Measurements from ENCODE around the gene AADACL4. TPM values are rescaled to one million over a fixed set of nuclear protein-coding genes. Genes with fewer than 3 reads are reported as not detected.

The AADACL4 gene
- total and polyA plus RNA-seq, 2 donors from 2014 or later, result 0.16 to 0.58 TPM

GRCh38 chr1:12678820-12679219 is 34.9 kb downstream of the AADACL4 start:
- Histone ChIP-seq H3K36me3 (ENCODE audit: control insufficient read depth in 2 of 3, insufficient read depth in 3 of 3, low read length in 3 of 3) (no peaks in the 10 kb centered on the region), H3K27me3 (ENCODE audit: control insufficient read depth, insufficient read depth, low read length) (no peaks in the 10 kb centered on the region), H3K27ac (ENCODE audit: low read depth in 2 of 2, low read length in 2 of 2) (no peak overlapping the region), H3K4me3 (ENCODE audit: low read length in 3 of 3) (no peak overlapping the region), H3K9me3 (ENCODE audit: control insufficient read depth in 2 of 3, insufficient read depth in 1 of 3, low read length in 3 of 3) (no peaks in the 10 kb centered on the region), H3K9ac (ENCODE audit: low read length in 3 of 3) (no peak overlapping the region), H3K4me1 (ENCODE audit: control insufficient read depth in 2 of 3, insufficient read depth in 2 of 3, low read depth in 1 of 3, low read length in 3 of 3) (no peaks in the 10 kb centered on the region)
- no peak for DNase-seq
- FAIRE-seq, result no peak
- no peak for TF ChIP-seq CTCF (IDR thresholded peaks at IDR 0.05; ENCODE audit: borderline replicate concordance, extremely low read depth, insufficient read depth)
- intact Hi-C loops (cut with DNase I), result no loop called here

- Histone ChIP-seq H3K9ac (ENCODE audit: low read length in 3 of 3) (no peak overlapping the region), H3K9me3 (ENCODE audit: control insufficient read depth in 2 of 3, insufficient read depth in 1 of 3, low read length in 3 of 3) (no peaks in the 10 kb centered on the region), H3K27ac (ENCODE audit: low read depth in 2 of 2, low read length in 2 of 2) (no peak overlapping the region), H3K4me3 (ENCODE audit: low read length in 3 of 3) (no peak overlapping the region), H3K4me1 (ENCODE audit: control insufficient read depth in 2 of 3, insufficient read depth in 2 of 3, low read depth in 1 of 3, low read length in 3 of 3) (no peaks in the 10 kb centered on the region), H3K27me3 (ENCODE audit: control insufficient read depth, insufficient read depth, low read length) (no peaks in the 10 kb centered on the region), H3K36me3 (ENCODE audit: control insufficient read depth in 2 of 3, insufficient read depth in 3 of 3, low read length in 3 of 3) (no peaks in the 10 kb centered on the region)
- no peak for TF ChIP-seq CTCF (IDR thresholded peaks at IDR 0.05; ENCODE audit: borderline replicate concordance, extremely low read depth, insufficient read depth)
- no peak for DNase-seq
- no peak for FAIRE-seq
- intact Hi-C loops (cut with DNase I), result no loop called here
Measured at GRCh38 chr1:12690156-12690555, 46.3 kb downstream of the AADACL4 start.

GRCh38 chr1:12692967-12693782 is 49.3 kb downstream of the AADACL4 start:
- Histone ChIP-seq H3K4me1 (ENCODE audit: control insufficient read depth in 2 of 3, insufficient read depth in 2 of 3, low read depth in 1 of 3, low read length in 3 of 3) (no peaks in the 10 kb centered on the region), H3K27me3 (ENCODE audit: control insufficient read depth, insufficient read depth, low read length) (no peaks in the 10 kb centered on the region), H3K4me3 (ENCODE audit: low read length in 3 of 3) (no peak overlapping the region), H3K9me3 (ENCODE audit: control insufficient read depth in 2 of 3, insufficient read depth in 1 of 3, low read length in 3 of 3) (no peaks in the 10 kb centered on the region), H3K9ac (ENCODE audit: low read length in 3 of 3) (no peak overlapping the region), H3K27ac (ENCODE audit: low read depth in 2 of 2, low read length in 2 of 2) (no peak overlapping the region), H3K36me3 (ENCODE audit: control insufficient read depth in 2 of 3, insufficient read depth in 3 of 3, low read length in 3 of 3) (no peaks in the 10 kb centered on the region)
- no peak for DNase-seq
- intact Hi-C loops (cut with DNase I), result no loop called here
- no peak for FAIRE-seq
- no peak for TF ChIP-seq CTCF (IDR thresholded peaks at IDR 0.05; ENCODE audit: borderline replicate concordance, extremely low read depth, insufficient read depth)
